IMR-90 (cell line): ENCODE measurements around the gene CRABP1.

Experiments
- CHD1 ChIP-seq: IDR thresholded peaks from 2 replicates; pipeline ENCODE4 v1.6.1; 2012; ENCODE audit warnings: low read depth, low read length, improper control_type of control experiment
- FOS ChIP-seq: fragments of 150-350 bp; IDR thresholded peaks from 2 replicates; pipeline ENCODE4 v1.6.1; 2016; ENCODE audit warnings: low read depth, low read length
- MAFK ChIP-seq: IDR thresholded peaks from 2 replicates; pipeline ENCODE4 v1.6.1; 2012; ENCODE audit warnings: low read depth, low read length, improper control_type of control experiment
- NFE2L2 ChIP-seq: fragments of 150-350 bp; IDR thresholded peaks from 2 replicates; pipeline ENCODE4 v1.6.1; 2016; ENCODE audit warnings: low read depth, mild to moderate bottlenecking, low read length
- POLR2A ChIP-seq: IDR thresholded peaks from 2 replicates; pipeline ENCODE4 v1.6.1; 2012; ENCODE audit warnings: mild to moderate bottlenecking, low read depth, low read length
- RAD21 ChIP-seq: IDR thresholded peaks from 2 replicates; pipeline ENCODE4 v1.6.1; 2012; ENCODE audit warnings: low read length, improper control_type of control experiment
- RCOR1 ChIP-seq: IDR thresholded peaks from 2 replicates; pipeline ENCODE4 v1.6.1; 2012; ENCODE audit warnings: mild to moderate bottlenecking, low read length, improper control_type of control experiment; ENCODE audit not compliant: insufficient replicate concordance
- RFX5 ChIP-seq: IDR thresholded peaks from 2 replicates; pipeline ENCODE4 v1.8.0; 2012; ENCODE audit warnings: low read depth, mild to moderate bottlenecking, low read length, moderate library complexity
- TF ChIP-seq, protein P1 (sequence below): conservative IDR thresholded peaks from 2 replicates; pipeline ENCODE4 v1.5.1; 2012; ENCODE audit warnings: mild to moderate bottlenecking, low read depth, low read length, improper control_type of control experiment

GRCh38 chr15:78397382-78397781 lies 57.2 kb downstream of the CRABP1 start:
- TF ChIP-seq, protein P1, sequence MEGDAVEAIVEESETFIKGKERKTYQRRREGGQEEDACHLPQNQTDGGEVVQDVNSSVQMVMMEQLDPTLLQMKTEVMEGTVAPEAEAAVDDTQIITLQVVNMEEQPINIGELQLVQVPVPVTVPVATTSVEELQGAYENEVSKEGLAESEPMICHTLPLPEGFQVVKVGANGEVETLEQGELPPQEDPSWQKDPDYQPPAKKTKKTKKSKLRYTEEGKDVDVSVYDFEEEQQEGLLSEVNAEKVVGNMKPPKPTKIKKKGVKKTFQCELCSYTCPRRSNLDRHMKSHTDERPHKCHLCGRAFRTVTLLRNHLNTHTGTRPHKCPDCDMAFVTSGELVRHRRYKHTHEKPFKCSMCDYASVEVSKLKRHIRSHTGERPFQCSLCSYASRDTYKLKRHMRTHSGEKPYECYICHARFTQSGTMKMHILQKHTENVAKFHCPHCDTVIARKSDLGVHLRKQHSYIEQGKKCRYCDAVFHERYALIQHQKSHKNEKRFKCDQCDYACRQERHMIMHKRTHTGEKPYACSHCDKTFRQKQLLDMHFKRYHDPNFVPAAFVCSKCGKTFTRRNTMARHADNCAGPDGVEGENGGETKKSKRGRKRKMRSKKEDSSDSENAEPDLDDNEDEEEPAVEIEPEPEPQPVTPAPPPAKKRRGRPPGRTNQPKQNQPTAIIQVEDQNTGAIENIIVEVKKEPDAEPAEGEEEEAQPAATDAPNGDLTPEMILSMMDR, result no peak
- no peak for TF ChIP-seq FOS
- no peak for TF ChIP-seq POLR2A
- no peak for TF ChIP-seq RAD21
- no peak for TF ChIP-seq MAFK
- no peak for TF ChIP-seq CHD1
- TF ChIP-seq RCOR1, result no peak
- TF ChIP-seq RFX5, result no peak
- no peak for TF ChIP-seq NFE2L2
